HG03196 (cell line): ENCODE results near the gene IRGC.

ENCODE experiments used
- ATAC-seq: cut with Tn5 transposase; IDR thresholded peaks from one replicate; pipeline ENCODE4 v1.9.1; 2021; ENCODE audit not compliant: unreplicated experiment

IRGC gene

DNA sequence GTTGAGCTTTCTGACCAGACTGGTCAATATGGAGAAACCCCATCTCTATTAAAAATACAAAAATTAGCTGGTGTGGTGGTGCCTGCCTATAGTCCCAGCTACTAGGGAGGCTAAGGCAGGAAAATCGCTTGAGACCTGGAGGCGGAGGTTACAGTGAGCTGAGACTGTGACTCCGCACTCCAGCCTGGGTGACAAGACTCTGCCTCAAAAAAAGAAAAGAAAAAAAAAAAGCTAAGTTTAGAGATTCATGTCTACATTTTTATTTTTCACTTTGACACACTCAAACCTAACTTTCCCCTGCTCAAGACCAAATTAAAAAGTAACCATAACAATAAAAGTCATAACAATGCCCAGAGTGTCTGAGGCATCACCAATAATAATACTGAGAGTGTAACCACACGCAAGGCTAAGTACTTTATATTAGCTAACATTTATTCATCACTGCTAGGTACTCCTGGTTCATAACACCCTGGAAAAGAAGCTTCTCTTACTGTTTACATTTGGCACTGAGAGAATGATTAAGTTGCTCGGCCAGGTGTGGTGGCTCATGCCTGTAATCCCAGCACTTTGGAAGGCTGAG lies 5.7 kb downstream of the IRGC start:
- ATAC-seq: no peak

DNA sequence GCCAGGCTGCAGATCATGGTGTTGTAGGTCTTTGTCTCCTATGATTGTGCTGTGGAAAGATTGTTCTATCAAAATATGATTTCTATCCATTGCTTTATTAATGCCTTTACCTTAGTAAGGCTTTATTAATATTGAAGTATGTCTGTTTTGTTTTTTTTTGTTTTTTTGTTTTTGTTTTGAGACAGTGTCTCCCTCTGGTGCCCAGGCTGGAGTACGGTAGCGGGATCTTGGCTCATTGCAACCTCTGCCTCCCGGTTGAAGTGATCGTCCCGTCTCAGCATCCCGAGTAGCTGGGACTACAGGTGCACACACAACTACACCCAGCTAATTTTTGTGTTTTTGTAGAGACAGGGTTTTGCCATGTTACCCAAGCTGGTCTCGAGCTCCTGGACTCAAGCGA lies 7.7 kb downstream of the IRGC start:
- ATAC-seq: no peak

DNA sequence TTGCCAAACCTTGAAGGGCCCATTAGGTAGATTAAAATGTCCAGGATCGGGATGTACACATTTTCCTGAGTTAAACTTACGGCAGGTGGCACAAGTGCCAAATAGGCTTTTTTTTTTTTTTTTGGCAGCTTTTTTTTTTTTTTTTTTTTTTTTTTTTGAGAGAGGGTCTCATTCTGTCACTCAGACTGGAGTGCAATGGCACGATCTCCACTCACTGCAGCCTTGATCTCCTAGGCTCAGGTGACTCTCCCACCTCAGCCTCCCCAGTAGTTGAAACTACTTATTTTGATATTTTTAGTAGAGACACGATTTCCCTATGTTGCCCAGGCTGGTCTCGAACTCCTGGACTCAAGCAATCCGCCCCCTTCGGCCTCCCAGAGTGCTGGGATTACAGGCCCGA lies 9.0 kb downstream of the IRGC start:
- ATAC-seq: no peak

DNA sequence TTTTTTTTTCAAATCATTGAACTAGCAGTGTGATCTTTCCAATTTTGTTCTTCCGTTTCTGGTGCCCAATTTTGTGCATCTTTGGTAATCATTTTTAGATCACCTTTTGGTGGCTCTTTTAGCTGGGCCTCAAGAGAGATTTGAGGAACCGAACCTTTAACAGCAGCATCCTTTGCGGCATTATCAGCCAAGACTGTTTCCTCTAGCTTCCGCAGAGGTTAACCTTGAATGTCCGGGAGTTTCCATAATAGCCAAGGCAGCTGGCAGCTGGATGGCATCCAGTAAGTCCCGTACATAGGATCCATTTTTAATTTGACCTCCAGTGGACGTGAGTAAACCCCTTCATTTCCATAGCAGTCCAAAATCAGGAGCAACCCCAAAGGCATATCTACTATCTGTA lies 9.6 kb downstream of the IRGC start:
- ATAC-seq: no peak

DNA sequence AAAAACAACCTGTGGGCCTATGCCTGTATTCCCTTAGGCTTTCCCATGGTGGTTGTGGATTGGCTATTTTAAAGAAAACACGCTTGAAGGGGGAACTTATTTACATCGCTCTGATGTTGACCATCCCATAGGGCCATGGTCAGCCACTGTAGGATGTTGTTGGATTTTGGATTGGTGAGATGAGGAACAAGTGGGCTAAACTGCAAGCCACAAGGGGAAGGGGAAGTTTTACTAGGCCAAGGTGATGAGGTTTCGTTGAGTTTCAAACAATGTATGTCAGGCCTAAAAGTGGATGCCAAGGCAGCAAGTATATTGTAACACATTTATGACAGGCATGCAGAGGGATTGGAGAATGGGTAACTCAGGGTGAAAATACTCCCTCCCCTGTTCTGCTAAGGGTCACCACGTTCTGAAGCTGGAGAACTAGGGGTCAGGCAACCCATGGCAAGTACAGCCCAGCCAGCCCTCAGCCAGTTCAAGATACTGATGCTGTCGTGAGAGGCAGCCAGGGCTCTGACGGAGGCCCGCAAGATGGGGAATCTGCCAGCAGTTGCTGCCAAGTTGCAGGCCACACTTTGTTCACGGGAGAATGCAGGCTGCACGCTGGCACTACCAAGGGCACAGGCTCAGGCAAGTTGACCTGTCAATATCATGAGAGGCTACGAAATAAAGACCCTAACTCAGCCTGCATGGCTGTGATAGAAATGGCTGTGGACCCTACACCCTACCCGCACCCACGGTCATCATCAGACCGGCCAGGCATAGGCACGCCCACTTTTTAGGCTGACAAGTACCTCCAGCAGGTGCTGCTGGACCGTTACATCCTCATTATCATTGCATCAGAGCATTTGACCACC lies 11.1 kb downstream of the IRGC start:
- ATAC-seq: no peak

DNA sequence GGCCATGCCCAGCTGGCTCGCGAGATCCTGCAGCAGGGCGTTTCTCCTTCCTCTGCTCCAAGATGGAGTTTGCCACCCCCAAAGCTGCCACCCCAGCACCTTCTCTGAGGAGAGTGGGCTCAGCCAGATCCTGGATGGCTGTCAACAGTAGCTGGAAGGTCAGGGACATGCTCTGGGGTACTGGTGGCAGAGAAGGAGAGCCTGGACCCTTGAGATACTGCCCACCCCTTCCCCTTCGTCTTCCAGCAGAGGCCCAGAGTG lies 11.6 kb downstream of the IRGC start:
- no peak for ATAC-seq

DNA sequence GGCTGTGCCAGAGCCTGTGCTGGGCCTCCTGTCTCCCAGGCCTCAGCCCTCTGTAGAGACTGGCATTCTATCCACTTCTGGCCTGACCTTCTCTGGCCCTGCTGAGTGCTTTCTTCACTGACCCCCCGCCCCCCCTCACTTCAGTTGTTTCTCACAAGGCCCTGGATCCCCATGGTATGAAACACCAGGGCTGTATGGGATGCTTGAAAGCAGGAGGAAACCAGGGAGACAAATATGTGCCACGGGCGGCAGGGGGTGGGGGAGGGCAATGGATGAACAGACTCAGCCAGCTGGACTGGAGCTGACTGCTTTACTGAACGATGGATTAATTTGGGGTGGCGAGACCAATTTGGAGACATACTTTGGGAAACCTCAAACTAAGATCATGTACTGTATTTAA lies 14.0 kb downstream of the IRGC start:
- no peak for ATAC-seq

DNA sequence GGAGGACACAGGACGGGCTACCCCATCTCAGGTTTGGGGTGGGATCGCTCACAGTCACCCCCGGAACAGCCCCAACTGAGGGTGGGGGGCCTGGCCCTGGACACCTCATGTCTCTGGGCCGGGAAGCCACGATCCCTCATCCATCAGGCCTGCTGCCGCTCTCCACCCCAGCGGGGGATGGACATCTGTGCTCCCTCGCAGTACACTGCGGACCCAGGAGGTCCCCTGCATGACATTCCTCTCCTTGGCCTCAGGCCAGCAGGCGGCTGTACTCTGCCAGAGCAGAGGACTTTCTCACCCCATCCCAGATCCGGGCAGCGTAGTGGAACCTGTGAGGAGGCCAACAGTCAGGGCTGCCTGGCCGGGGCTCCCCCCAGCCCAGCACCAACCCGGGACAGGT lies 15.5 kb downstream of the IRGC start:
- ATAC-seq: no peak

DNA sequence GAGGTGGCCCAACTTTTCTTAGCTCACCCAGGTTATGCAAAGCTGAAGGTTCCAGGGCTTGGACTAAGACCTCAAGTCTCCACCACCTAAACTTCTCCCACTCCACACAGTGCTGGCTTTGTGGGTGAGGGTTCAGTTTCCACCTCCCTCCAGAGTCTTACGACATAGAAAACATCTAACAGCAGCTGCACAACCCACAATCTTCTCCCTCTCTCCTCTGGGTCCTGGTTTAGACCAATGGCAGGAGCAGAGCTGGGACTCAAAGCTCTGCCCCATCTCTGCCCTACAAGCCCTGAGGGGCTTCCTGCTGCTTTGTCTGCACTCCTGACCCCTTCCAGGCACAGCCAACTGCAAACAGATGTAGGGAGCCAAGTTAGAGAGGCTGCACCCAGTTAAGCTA lies 16.0 kb downstream of the IRGC start:
- ATAC-seq: no peak

DNA sequence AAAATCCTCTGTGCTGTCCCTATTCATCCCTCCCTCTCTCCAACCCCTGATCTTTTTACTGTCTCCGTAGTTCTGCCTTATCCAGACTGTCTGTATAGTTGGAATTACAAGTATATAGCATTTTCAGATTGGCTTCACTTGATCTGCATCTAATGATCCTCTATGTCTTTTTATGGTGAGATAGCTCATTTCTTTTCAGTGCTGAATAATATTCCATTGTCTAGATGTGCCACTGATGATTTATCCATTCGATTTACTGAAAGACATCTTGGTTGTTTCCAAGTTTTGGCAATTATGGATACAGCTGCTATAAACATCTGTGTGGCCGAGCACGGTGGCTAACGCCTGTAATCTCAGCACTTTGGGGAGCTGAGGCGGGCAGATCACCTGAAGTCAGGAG lies 19.1 kb downstream of the IRGC start:
- ATAC-seq: no peak

DNA sequence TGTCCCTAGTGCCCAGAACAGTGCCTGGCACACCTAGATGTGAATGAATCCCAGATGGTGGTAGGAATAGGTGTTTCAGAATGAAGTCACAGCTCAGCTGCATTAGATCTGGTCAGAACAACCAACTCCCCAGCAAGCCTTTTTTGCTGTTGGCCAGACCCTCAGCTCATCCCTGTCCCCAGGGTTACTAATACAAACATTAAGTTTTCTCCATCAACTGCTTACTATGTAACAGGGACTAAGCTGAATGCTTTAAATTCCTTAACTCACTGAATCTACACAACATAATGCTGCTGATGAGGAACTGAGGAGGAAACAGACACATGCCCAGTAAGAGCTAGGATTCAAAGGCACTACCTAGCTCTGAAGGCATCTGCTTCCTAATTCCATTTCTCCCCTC lies 20.1 kb downstream of the IRGC start:
- ATAC-seq: no peak

DNA sequence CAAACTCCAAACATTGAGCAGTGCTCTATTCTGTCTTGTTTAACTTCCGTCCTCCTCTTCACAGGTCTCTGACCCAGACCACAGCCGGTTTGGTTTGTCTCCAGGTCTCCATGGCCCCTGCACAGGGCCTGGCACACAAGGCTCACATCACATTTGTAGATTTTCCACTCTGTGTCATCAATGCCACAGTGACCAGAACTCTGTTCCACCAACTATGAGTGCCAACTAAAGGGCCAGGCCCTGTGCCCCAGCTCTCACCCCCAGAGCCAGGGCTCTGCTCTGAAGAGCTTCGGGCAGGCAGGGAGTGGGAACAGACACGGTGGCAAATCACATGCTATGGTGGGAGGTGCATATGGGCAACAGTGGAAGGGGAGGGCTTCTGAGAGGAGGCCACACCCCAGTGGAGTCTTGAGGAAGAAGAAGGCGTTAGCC lies 22.9 kb downstream of the IRGC start:
- ATAC-seq: no peak

DNA sequence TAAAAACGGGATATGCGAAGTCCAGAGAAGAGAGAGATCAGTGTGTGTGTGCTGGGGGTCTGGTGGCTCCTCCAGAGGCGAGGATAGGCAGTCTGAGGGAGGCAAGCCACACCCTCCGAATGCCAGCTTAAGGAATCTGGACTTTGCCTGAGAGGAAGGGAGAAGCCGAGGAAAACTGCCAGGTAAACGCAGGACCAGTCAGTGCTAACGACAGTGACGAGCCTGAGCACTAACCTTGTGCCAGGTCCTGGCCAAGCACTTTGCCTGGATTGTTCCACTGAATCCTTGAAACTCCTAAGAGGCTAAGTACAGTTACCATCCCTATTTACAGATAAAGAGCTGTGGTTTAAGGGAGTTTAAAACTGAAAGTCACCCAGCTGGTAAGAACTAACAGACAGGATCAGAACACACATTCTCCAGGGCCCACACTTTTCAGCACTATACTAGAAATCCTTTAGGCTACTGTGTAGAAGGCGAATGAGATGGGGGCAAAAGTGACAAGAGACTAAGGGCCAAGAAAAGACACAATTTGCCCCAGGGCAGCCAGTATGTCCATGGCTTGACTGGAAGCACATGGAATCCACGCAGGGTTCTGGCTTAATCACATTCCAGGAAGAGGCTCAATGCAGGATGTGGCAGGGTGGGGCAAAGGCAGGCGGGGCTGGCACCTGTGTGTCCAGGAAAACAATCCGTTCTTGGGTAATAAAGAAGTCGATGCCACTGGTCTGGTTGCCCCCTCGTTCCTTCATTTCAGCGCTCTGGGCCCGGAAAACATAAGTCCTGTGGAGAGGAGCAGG lies 23.8 kb downstream of the IRGC start:
- no peak for ATAC-seq

DNA sequence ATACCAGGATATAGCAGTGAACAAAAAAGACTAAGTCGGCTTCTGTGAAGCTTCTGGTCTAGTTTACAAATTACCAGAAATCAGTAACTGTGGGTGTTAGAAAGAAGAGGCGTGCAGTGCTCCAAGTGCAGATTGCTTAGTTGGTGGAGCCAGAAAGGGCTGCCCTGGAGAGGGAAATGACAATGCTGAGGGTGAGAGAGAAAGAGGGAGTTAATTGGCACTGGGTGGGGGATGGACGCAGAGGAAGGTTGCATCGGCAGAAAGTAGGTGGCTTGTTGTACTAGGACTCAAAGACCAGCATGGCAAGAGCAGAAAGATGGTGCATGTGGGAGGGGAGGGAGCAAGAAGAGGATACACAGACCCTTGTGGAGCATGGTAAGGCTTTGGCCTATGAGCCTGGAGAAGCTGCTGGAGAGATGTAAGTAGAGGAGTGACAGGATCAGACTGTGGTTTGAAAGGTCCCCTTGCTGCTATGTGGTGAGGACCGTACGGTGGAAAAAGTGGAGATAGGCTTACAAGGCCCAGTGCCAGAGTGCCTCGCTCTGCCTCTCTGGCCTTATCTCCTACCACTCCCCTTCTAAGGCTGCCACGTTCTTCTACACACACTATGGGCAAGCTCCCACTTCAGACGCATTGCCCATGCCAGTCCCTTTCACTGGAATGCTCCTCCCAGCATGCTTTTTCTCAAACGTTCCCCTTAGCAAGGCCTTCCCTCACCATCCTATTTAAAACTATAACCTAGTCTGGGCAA lies 25.4 kb downstream of the IRGC start:
- ATAC-seq: no peak

DNA sequence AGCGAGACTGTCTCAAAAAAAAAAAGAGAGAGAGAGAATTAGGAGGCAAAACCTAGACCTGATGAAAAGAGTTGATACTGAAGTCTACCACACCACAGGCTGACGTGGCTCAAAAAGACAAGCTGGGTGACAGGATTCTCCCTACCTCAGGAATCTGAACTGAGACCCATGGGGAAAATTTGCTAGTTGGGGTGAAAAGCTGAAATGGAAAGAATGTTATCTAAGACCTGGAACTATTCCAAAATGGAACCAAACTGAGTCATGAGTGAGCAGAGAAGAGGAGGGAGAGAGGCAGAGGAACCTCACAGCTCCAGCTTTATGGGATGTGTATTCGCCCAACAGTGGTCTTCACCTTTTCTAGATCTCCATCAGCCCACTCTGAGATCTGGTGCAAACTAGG lies 27.2 kb downstream of the IRGC start:
- no peak for ATAC-seq

DNA sequence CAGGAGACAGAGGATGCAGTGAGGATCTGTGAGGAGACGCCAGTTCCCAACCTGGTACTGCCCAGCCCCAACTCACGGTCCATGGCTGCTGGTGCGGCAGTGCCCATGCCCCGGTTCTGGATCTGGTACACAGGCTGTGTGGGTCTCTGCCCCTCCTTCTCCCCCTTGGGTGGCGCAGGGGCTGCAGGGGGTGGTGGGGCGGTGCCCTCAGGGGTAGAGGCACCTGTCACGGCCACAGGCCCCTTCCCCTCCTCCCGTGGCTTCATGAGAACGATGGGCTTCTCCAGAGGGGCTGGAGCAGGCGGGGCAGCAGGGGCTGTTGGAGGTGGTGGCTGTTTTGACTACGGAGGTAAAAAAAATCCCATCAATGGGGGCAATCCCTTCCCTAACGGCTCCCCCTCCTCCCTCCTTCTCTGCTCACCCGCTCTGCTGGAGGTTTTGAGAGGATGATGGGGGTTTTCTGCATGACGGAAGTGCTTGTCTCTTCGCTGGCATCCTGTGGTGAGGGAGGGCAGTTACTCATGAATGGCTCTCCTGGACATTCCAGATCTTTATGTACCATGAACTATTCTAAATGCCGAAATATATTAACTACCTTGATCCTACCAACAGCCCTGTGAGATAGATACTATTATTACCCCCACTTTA lies 31.8 kb downstream of the IRGC start:
- no peak for ATAC-seq

DNA sequence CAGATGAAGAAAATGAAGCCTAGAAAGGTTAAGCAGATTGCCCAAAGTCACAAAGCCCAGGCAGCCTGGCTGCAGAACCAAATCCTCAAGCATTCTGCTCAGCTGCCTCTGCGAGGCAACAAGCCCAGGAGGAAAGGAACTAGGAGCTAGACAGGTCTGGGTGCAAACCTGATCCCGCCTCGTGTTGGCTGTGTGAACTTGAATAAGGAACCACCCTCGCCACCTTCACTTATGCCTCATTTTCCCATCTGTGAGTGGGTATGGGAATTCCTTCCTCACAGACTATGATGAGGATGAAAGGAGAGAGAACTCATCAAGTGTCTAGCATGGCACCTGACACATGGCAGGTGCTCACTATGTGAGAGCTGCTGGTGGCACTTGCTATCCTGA lies 32.3 kb downstream of the IRGC start:
- ATAC-seq: no peak

DNA sequence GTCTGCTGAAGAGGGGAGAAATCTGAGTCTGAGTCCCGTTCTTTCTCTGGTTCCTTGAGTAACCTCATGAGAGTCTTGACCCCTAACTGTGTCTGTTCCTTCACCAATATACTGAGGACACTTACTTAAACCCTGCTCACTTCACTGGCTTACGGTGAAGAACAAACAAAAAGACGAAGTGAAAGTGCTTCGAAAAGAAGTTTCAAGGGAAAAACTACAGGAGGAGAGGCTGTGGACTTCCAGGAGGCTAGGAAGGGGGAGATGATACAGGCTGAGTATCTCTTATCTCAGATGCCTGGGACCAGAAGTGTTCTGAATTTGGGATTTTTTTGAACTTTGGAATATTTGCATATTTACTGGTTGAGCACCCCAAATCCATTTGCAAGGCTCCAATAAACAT lies 32.8 kb downstream of the IRGC start:
- no peak for ATAC-seq

DNA sequence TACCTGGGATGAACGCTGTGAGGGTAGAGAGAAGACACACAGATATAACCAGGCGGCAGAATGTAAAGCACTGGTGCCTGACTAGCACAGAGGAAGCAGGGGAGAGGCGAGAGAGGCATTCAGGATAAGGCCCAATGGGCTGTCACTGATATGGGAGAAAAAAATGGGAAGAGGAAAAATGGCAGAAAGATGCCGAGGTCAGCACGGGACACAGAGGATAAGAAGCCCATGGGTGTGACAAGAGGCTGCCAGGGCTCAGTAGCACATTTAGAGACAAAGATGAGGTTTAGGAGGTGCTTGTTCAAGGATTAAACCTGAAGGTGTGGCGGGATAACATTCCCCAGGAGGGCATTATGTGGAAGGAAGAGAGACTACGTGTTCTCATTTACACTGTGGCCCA lies 33.3 kb downstream of the IRGC start:
- no peak for ATAC-seq

DNA sequence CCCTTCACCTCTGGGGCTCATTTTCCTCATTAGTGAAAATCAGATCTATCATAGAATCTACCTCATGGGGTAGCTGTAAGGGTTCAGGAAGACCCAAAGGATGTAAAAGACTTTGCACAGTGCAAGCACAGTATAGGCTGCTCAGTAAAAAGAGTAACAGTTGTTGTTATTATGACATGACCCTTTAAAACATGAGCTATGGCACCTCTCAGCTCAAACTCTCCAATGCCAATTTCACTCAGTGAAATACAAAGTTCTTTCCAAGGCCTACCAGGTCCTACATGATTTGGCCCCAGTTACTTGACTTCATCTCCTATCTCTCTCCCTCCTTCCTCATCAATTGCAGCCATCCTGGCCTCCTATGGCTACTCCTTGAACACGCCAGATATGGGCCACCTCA lies 34.0 kb downstream of the IRGC start:
- no peak for ATAC-seq
